Hematopoietic multipotent progenitor cell treated with erythropoietin and hydrocortisone succinate and interleukin-3 and kit ligand, for 15 days (in vitro differentiated cells): Measurements from ENCODE around the gene ACVRL1.

Experiments used
- DNase-seq: peaks from one replicate; pipeline ENCODE4 v3.0.0-alpha.2; 2015; ENCODE audit warnings: low spot score

The ACVRL1 gene

DNA sequence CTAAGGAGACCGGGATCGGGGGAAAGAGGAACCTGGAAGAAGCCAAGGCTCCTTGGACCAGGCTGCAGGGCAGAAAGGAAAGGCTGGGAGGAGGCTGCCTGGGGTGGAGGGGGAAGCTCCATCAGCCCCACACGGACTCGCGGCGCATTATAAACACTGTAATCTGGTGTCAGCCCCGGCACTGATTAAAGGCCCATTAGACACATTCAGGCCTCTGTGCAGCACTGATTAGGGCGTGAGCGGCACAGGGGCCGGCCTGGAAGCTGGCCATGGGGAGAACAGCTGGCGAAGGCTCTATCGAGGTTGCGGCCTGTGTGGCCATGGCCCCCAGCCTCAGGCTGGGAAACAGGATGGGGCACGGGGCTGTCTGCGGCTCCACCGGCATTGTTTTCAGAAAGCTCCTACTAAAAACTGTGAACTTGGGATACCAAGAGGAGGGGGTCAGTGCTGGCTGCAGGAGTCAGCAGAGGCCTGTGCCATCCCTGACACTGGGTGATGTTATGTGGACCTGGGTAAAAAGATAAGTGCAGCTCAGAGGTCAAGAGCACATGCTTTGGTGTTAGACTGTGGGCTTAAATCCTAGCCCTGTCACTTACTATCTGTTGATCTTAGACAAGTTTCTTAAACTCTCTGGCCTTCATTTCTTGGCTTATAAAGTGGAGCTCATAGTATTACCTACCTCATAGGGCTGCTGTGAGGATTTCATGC is 10.6 kb downstream of the ACVRL1 start:
- DNase-seq = no peak

GRCh38 chr12:51920046-51920445 is 12.7 kb downstream of the ACVRL1 start:
- DNase-seq = no peak

DNA sequence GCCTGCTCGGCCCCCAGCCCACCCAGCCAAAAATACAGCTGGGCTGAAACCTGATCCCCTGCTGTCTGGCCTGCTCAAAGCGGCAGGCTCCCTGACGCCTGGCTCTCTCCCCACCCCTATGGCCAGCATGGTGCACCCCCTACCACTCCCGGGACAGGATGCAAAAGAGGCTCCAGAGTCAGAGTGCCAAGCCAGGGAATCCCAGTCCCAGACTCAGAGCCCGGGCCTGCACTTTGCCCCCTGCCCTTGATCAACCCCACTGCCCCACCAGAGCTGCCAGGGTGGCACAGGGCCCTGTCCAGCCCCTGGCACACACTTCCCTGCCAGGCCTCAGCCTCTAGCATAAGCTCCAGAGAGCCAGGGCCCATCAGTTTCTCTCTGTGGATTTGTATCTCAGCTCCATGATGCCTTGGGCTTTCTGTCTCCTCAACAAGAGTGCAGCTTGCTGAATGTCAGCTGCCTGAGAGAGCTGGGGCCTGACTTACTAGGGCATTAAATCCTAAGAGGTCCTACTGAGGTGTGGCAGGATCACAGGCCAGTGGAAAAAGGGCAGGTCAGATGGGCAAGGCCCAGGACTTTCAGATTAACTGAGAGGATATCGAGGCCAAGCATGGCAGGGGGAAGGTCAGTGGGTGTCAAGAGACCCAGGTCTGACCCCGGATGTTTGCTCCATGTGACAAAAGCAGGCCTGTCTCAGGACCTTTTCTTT is 13.9 kb downstream of the ACVRL1 start:
- no peak for DNase-seq

GRCh38 chr12:51922146-51922545 is 14.8 kb downstream of the ACVRL1 start:
- no peak for DNase-seq

GRCh38 chr12:51922762-51923505 is 15.6 kb downstream of the ACVRL1 start:
- no peak for DNase-seq

- DNase-seq = peak; percentile 13
Measured at GRCh38 chr12:51923506-51924365, 16.4 kb downstream of the ACVRL1 start.

DNA sequence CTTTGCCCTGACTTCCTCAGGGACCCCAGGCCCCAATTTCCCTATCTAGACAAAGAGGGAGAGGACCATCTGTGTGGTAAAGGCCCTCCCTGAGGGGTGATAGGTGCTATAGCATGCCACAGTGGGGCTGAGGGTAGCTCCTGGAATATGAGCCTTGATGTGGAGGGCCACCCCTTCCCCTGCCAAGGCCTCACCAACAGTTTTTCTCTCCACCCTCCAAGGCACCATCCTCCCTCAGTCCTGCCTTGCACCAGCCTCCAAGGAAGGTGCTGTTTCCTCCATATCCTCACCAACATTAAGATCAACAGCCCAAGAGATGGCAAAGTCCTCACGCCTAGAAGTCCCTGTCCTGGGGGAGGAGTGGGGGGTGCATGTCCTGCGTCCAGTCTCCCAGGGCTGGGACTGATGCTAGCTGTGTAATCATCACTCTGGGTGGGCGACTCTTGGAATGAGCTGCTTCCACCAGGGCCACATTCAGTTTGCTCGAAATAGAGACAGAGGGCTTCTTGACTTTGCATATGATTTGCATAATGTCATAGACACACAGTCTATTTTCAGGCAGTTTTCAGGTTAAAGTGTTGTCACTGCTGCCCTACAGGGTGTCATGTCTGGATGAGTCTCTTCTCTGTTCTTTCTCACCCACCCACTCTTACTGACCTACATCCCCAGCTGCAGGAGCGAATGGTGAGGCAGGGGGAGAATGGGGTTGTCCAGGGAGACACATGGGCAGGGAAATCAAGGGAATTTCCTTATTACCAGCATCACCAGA is 17.4 kb downstream of the ACVRL1 start:
- DNase-seq = no peak

- DNase-seq = no peak
Measured at GRCh38 chr12:51925346-51926063, 18.2 kb downstream of the ACVRL1 start.

DNA sequence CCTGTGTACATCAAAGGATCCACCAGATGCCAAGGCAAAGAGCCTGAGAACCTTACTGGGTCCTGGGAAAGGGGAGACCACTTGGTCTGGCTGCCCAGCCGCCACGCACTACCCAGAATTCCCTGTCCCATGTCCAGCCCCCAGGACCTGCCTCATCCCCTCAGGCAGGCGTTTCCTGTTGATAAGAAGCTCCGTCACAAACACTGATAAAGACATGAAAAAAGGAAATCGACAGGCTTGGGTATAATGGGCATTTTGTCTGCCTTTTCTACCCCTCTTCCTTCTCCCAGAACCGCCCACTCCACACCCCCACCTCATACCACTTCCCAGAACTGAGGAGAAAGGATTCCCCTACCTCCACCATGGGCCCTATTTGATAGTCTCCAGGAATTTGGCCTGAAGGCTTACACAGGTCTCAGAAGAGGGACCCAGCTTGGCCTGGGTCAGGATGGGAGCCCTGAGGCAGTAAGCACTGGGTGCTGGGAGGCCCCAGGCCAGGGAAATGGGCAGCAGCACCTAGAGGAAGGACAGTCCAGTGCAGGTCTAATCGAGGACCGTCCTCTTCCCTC is 18.8 kb downstream of the ACVRL1 start:
- DNase-seq = no peak

DNA sequence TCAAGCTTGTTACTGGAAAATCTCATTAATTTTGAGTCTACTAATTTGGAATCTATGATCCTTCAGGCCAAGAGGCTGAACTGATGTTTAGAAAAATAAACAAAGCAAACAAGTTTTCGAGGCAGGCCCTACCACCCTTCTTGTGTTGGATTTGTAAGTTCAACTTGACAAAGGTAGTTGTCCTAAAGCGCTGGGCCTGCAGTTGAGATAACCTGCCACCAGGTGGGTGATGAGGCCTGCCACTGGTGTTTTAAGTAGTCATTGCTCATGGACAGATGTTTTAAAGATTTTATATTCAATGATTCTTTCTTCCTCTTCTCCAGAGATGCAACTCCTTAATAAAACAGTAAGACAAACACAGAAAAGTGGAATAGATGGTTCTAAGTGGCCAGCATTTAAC is 19.4 kb downstream of the ACVRL1 start:
- DNase-seq = no peak

DNA sequence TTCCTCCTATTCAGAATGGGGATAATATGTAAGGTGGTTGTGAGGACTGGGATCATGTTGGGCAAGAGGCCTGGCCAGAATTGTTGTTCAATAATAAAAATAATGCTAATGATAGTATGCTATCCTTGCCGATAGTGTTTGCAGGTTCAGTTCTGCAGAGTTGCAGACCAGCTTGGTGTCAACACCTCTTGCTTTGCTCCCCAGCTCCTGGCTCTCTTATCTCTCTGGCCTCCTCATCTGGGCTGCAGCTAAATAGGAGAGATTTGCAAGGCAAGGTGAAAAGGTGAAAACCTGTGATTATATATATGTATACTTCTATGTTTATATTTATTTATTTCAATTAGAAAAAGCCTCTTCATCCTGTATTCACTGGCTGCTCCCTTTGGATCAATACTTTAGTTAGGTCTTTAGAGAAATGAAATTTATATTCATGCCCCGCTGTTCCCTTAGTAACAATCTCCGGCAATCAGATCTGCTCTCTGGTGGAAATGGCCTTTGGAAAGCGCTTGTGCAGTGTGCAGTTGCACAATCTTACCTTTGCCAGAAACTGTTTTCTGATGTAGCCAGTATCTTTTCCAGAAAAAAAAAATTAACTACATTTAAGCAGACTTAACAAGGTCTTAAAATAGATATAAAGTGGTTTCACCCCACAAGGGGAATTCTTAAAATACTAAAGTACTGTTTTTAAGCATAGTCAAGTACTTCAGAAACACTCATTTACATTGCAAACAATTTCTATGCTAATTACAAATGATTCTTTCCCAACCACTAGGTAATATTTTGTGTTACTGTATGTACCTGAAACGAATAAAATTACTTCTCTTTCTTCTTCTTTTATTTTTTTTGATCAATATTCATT is 25.1 kb downstream of the ACVRL1 start:
- DNase-seq = no peak

GRCh38 chr12:51934080-51934479 is 26.8 kb downstream of the ACVRL1 start:
- DNase-seq = no peak

DNA sequence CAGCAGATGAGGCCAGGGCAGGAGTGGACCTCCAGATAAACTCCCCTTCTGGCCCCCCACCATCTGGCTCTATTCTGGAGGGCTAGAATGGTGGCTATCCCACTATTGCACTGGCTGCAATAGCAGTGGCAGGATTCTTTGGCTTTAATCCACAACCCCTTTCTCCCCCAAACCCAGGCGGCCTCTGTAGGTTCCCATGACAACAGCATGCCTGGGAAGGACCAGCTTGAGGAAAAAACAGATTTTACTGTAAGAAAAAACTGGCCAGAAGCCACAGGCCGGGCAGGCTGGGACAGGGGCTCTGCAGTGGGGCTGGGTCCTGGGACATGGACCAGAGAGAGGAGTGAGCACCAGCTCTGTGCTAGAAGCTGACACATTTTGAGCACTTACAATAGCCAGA is 30.6 kb downstream of the ACVRL1 start:
- DNase-seq = no peak

GRCh38 chr12:51938726-51939125 is 31.4 kb downstream of the ACVRL1 start:
- no peak for DNase-seq

GRCh38 chr12:51941011-51941581 is 33.8 kb downstream of the ACVRL1 start:
- DNase-seq = no peak

GRCh38 chr12:51941604-51942003 is 34.3 kb downstream of the ACVRL1 start:
- DNase-seq = no peak

DNA sequence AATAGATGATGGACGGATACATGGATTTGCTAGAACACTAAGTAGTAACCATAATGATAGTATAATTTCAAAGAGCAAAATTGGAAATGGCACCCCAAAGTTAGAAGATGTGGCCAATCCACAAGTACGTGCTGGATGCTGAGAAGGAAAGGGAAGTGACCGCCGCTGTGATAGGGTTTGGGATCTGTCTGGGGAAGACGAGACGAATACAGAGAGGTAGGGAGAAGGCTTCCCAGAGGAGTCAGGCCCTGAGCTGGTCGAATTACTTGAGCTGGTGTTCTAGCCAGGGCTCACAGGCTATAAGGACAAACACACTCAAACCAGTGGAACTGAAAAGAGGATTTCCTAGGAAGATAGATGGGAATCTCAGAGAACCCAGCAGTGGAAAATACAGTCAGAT is 34.8 kb downstream of the ACVRL1 start:
- no peak for DNase-seq

- no peak for DNase-seq
Measured at GRCh38 chr12:51942501-51943000, 35.2 kb downstream of the ACVRL1 start.

- no peak for DNase-seq
Measured at GRCh38 chr12:51943346-51943745, 36.0 kb downstream of the ACVRL1 start.
